IMR-90 (cell line): ENCODE measurements around the gene RAC3. TPM values are rescaled to one million over a fixed set of nuclear protein-coding genes. Genes with fewer than 3 reads are reported as not detected.

Experiments used
- ATAC-seq: fragments of 200-7000 bp; cut with Tn5 transposase; 2 replicates; pipeline ENCODE4 v1.9.1; 2020; ENCODE audit warnings: low read depth, mild to moderate bottlenecking, moderate library complexity
- BruUV-seq: library from RNA; stranded (reverse); fragments of 400-500 nt; replicated peaks from 2 replicates; lab custom pipeline; 2021; lab: Mats Ljungman, UMichigan
- CTCF ChIA-PET: fragments of 300-600 bp; formaldehyde crosslinking; extraction: SDS; loops from one replicate; lab custom pipeline; 2021; ENCODE audit warnings: antibody characterized with exemption; lab: Yijun Ruan, JAX
- POLR2A ChIA-PET: fragments of 300-600 bp; sonication (Branson Sonifier 250); formaldehyde crosslinking; loops from one replicate; lab custom pipeline; 2022; ENCODE audit warnings: antibody characterized with exemption; ENCODE audit not compliant: unreplicated experiment; lab: Charles Lee
- DNase-seq: peaks from one replicate; pipeline ENCODE4 v3.0.0; 2013
- H2AFZ ChIP-seq: replicated peaks from 2 replicates; pipeline ENCODE3; 2013; ENCODE audit warnings: low read length, mild to moderate bottlenecking; ENCODE audit not compliant: poor library complexity
- H2AK5ac ChIP-seq: 2 replicates; pipeline ENCODE4 v1.6.1; 2013; ENCODE audit warnings: low read depth, low read length, inconsistent platforms
- H2AK9ac ChIP-seq: replicated peaks from 2 replicates; pipeline ENCODE3; 2013; ENCODE audit warnings: mild to moderate bottlenecking, low read depth, low read length, moderate library complexity; ENCODE audit not compliant: poor library complexity
- H2BK120ac ChIP-seq: 2 replicates; pipeline ENCODE4 v1.6.1; 2013; ENCODE audit warnings: low read depth, low read length, inconsistent platforms
- H2BK15ac ChIP-seq: 3 replicates; pipeline ENCODE4 v1.6.1; 2013; ENCODE audit warnings: low read depth, low read length, inconsistent platforms
- H2BK20ac ChIP-seq: 2 replicates; pipeline ENCODE4 v1.6.1; 2013; ENCODE audit warnings: low read depth, mild to moderate bottlenecking, inconsistent platforms, low read length, moderate library complexity
- H2BK5ac ChIP-seq: 2 replicates; pipeline ENCODE4 v1.6.1; 2013; ENCODE audit warnings: mild to moderate bottlenecking, low read depth, low read length, inconsistent platforms; ENCODE audit not compliant: poor library complexity, severe bottlenecking
- H3K14ac ChIP-seq: replicated peaks from 2 replicates; pipeline ENCODE4 v1.6.1; 2013; ENCODE audit warnings: low read depth, low read length, inconsistent platforms
- H3K18ac ChIP-seq: 2 replicates; pipeline ENCODE4 v1.6.1; 2013; ENCODE audit warnings: low read depth, low read length, control low read depth
- H3K23ac ChIP-seq: 2 replicates; pipeline ENCODE4 v1.6.1; 2013; ENCODE audit warnings: low read depth, low read length, inconsistent platforms
- H3K27ac ChIP-seq: 2 replicates; pipeline ENCODE4 v1.5.1; 2013; ENCODE audit warnings: mild to moderate bottlenecking, control low read depth, low read length; ENCODE audit not compliant: insufficient read depth
- H3K27me3 ChIP-seq: 2 replicates; pipeline ENCODE4 v1.6.1; 2013; ENCODE audit warnings: low read length; ENCODE audit not compliant: control insufficient read depth, insufficient read depth
- H3K36me3 ChIP-seq: 2 replicates; pipeline ENCODE4 v1.6.1; 2013; ENCODE audit warnings: low read length, mixed read lengths; ENCODE audit not compliant: control insufficient read depth, insufficient read depth
- H3K4ac ChIP-seq: 2 replicates; pipeline ENCODE4 v1.6.1; 2013; ENCODE audit warnings: low read depth, low read length, inconsistent platforms
- H3K4me1 ChIP-seq: 2 replicates; pipeline ENCODE4 v1.6.1; 2013; ENCODE audit warnings: low read length, mixed read lengths; ENCODE audit not compliant: control insufficient read depth, insufficient read depth
- H3K4me2 ChIP-seq: 2 replicates; pipeline ENCODE4 v1.6.1; 2013; ENCODE audit warnings: low read depth, mild to moderate bottlenecking, control low read depth, low read length, moderate library complexity
- H3K4me3 ChIP-seq: 2 replicates; pipeline ENCODE4 v1.5.1; 2013; ENCODE audit warnings: low read depth, mild to moderate bottlenecking, control low read depth, low read length, moderate library complexity; ENCODE audit not compliant: insufficient read depth
- H3K56ac ChIP-seq: 2 replicates; pipeline ENCODE4 v1.6.1; 2013; ENCODE audit warnings: low read length, inconsistent platforms; ENCODE audit not compliant: insufficient read depth; ENCODE audit errors: extremely low read depth
- H3K79me1 ChIP-seq, 2 experiments: 2 replicates each; pipeline ENCODE4 v1.6.1; 2013; ENCODE audit warnings: low read length in 2 of 2, inconsistent platforms in 1 of 2, low read depth in 1 of 2
- H3K9ac ChIP-seq: 2 replicates; pipeline ENCODE4 v1.6.1; 2013; ENCODE audit warnings: low read depth, low read length, control low read depth
- H3K9me1 ChIP-seq: 2 replicates; pipeline ENCODE4 v1.6.1; 2013; ENCODE audit warnings: low read length, inconsistent platforms; ENCODE audit not compliant: insufficient read depth
- H3K9me3 ChIP-seq: 2 replicates; pipeline ENCODE4 v1.6.1; 2013; ENCODE audit warnings: low read length; ENCODE audit not compliant: control insufficient read depth, insufficient read depth
- H4K20me1 ChIP-seq: 2 replicates; pipeline ENCODE4 v1.6.1; 2013; ENCODE audit warnings: low read length, inconsistent platforms; ENCODE audit not compliant: insufficient read depth
- H4K5ac ChIP-seq: 2 replicates; pipeline ENCODE4 v1.6.1; 2013; ENCODE audit warnings: mild to moderate bottlenecking, low read depth, low read length, control low read depth
- H4K8ac ChIP-seq, 2 experiments: 2 replicates each; pipeline ENCODE4 v1.6.1; 2013; ENCODE audit warnings: low read depth in 2 of 2, low read length in 2 of 2, control low read depth in 1 of 2, inconsistent platforms in 1 of 2
- H4K91ac ChIP-seq: 2 replicates; pipeline ENCODE4 v1.6.1; 2013; ENCODE audit warnings: low read depth, low read length, inconsistent platforms; ENCODE audit not compliant: insufficient read depth
- BHLHE40 ChIP-seq: fragments of 150-350 bp; IDR thresholded peaks from 2 replicates; pipeline ENCODE4 v1.6.1; 2016; ENCODE audit warnings: mild to moderate bottlenecking, low read depth, low read length
- CEBPB ChIP-seq: IDR thresholded peaks from 2 replicates; pipeline ENCODE4 v1.6.1; 2012; ENCODE audit warnings: low read depth, low read length, improper control_type of control experiment
- CHD1 ChIP-seq: IDR thresholded peaks from 2 replicates; pipeline ENCODE4 v1.6.1; 2012; ENCODE audit warnings: low read depth, low read length, improper control_type of control experiment
- FOS ChIP-seq: fragments of 150-350 bp; IDR thresholded peaks from 2 replicates; pipeline ENCODE4 v1.6.1; 2016; ENCODE audit warnings: low read depth, low read length
- MAFK ChIP-seq: IDR thresholded peaks from 2 replicates; pipeline ENCODE4 v1.6.1; 2012; ENCODE audit warnings: low read depth, low read length, improper control_type of control experiment
- MAZ ChIP-seq: IDR thresholded peaks from 2 replicates; pipeline ENCODE4 v1.6.1; 2012; ENCODE audit warnings: low read depth, mild to moderate bottlenecking, low read length, improper control_type of control experiment, moderate library complexity, borderline replicate concordance
- MXI1 ChIP-seq: IDR thresholded peaks from 2 replicates; pipeline ENCODE4 v1.6.1; 2012; ENCODE audit warnings: low read depth, mild to moderate bottlenecking, low read length, moderate library complexity, borderline replicate concordance
- NFE2L2 ChIP-seq: fragments of 150-350 bp; IDR thresholded peaks from 2 replicates; pipeline ENCODE4 v1.6.1; 2016; ENCODE audit warnings: low read depth, mild to moderate bottlenecking, low read length
- POLR2A ChIP-seq: IDR thresholded peaks from 2 replicates; pipeline ENCODE4 v1.6.1; 2012; ENCODE audit warnings: mild to moderate bottlenecking, low read depth, low read length
- RAD21 ChIP-seq: IDR thresholded peaks from 2 replicates; pipeline ENCODE4 v1.6.1; 2012; ENCODE audit warnings: low read length, improper control_type of control experiment
- RCOR1 ChIP-seq: IDR thresholded peaks from 2 replicates; pipeline ENCODE4 v1.6.1; 2012; ENCODE audit warnings: mild to moderate bottlenecking, low read length, improper control_type of control experiment; ENCODE audit not compliant: insufficient replicate concordance
- USF2 ChIP-seq: fragments of 150-350 bp; IDR thresholded peaks from 2 replicates; pipeline ENCODE4 v1.6.1; 2017; ENCODE audit warnings: mild to moderate bottlenecking, antibody characterized with exemption, low read length, low read depth
- WGBS, 2 experiments: methylation state at CpG; one replicate each; pipeline versions ENCODE4 v1.1.5 to v1.1.7; 2013; ENCODE audit warnings: missing lambda C conversion rate in 2 of 2; ENCODE audit not compliant: insufficient read length in 1 of 2; ENCODE audit errors: extremely low coverage in 2 of 2; 5-methylcytosine and 5-hydroxymethylcytosine counted together
- dilution Hi-C: fragments of 300-500 bp; cut with HindIII; formaldehyde crosslinking; loops from one replicate; pipeline ENCODE4 v1.14.3; 2018; ENCODE audit warnings: low sequenced_read_pairs; ENCODE audit not compliant: unreplicated experiment
- in situ Hi-C: fragments of 300-500 bp; cut with MboI; formaldehyde crosslinking; loops from 3 replicates; pipeline ENCODE4 v1.14.3; 2019; ENCODE audit warnings: low sequenced_read_pairs, inconsistent platforms, mixed read lengths
- intact Hi-C: fragments of 100-400 bp; cut with micrococcal nuclease; formaldehyde crosslinking; loops from 2 replicates; pipeline ENCODE4 v1.10.0; 2022
- polyA plus RNA-seq, 3 experiments: library from polyadenylated mRNA; depleted of rRNA; stranded (reverse); fragments of >200 nt; gene quantifications; 2 replicates each; pipeline ENCODE4 v1.2.3, GENCODE V29; 2012; ENCODE audit warnings: low replicate concordance in 1 of 3
- total RNA-seq: library from RNA; depleted of rRNA; stranded (reverse); fragments of >200 nt; gene quantifications from 2 replicates; pipeline ENCODE4 v1.2.3, GENCODE V29; 2012
- TF ChIP-seq, protein P1 (sequence below): conservative IDR thresholded peaks from 2 replicates; pipeline ENCODE4 v1.5.1; 2012; ENCODE audit warnings: mild to moderate bottlenecking, low read depth, low read length, improper control_type of control experiment

Gene RAC3
- total and polyA plus RNA-seq, 2 of the 4 experiments (the other 2 are of a cell fraction), result 5.7 to 23.4 TPM

DNA sequence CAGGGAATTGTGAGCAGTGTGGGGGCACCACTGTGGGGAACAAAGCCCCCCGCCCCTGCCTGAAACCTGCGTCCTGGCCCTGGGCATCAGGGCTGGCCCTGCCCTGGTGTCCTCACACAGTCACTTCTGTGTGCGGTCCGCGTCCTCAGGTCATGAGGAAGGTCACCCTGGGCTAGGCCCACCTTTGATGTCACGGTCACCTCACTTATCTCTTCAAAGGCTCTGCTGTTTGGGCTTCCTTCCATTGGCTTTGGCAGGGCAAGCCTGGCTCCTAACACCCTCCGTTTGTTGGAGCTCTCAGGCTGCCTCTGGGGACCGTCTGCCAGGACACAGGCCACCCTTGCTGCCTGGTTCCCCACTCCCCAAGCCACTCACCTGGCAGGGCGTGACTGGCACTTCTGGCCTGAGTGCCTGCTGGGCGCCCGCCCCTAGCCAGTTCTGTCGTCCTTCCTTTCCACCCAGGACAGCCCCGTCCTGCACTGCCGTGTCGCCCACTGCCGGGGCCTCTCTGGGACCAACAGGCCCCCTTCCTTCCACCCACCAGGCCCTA, 17.6 kb upstream of the RAC3 start:
- Histone ChIP-seq H3K9ac (no peak overlapping the region), H2BK120ac (no peak overlapping the region), H2AFZ (no peak overlapping the region), H3K27me3 (no peaks in the 10 kb centered on the region), H3K27ac (no peak overlapping the region), H3K18ac (no peak overlapping the region), H4K8ac (no peak overlapping the region), H4K5ac (no peak overlapping the region), H3K4me1 (no peaks in the 10 kb centered on the region), H2AK5ac (0 out of 2 replicates have a peak overlapping the region, but pooled peaks have one; percentile 16), H3K4me2 (no peak overlapping the region), H3K23ac (no peak overlapping the region), H2BK15ac (no peak overlapping the region), H2AK9ac (peak overlapping the region; percentile 72), H2BK20ac (no peak overlapping the region), H4K91ac (no peak overlapping the region), H3K4me3 (no peak overlapping the region), H3K9me1 (no peaks in the 10 kb centered on the region), H3K56ac (no peak overlapping the region), H3K4ac (no peak overlapping the region), H3K14ac (no peak overlapping the region), H3K36me3 (peaks cover 10% of the 10 kb centered on the region; the same call in 1 of the 2 replicates), H2BK5ac (no peak overlapping the region), H3K79me1 (no peaks in the 10 kb centered on the region), H4K20me1 (no peaks in the 10 kb centered on the region; the same call in 1 of the 2 replicates), H3K9me3 (no peaks in the 10 kb centered on the region)
- DNase-seq, result no peak
- no peak for TF ChIP-seq MAZ
- no peak for TF ChIP-seq RAD21
- TF ChIP-seq RCOR1, result no peak
- TF ChIP-seq FOS, result no peak
- TF ChIP-seq CHD1, result no peak
- no peak for TF ChIP-seq MXI1
- TF ChIP-seq CEBPB, result no peak
- no peak for TF ChIP-seq BHLHE40
- TF ChIP-seq, protein P1, sequence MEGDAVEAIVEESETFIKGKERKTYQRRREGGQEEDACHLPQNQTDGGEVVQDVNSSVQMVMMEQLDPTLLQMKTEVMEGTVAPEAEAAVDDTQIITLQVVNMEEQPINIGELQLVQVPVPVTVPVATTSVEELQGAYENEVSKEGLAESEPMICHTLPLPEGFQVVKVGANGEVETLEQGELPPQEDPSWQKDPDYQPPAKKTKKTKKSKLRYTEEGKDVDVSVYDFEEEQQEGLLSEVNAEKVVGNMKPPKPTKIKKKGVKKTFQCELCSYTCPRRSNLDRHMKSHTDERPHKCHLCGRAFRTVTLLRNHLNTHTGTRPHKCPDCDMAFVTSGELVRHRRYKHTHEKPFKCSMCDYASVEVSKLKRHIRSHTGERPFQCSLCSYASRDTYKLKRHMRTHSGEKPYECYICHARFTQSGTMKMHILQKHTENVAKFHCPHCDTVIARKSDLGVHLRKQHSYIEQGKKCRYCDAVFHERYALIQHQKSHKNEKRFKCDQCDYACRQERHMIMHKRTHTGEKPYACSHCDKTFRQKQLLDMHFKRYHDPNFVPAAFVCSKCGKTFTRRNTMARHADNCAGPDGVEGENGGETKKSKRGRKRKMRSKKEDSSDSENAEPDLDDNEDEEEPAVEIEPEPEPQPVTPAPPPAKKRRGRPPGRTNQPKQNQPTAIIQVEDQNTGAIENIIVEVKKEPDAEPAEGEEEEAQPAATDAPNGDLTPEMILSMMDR, result no peak
- TF ChIP-seq POLR2A, result no peak
- no peak for TF ChIP-seq NFE2L2
- TF ChIP-seq USF2, result no peak
- no peak for TF ChIP-seq MAFK
- ATAC-seq, result no peak
- dilution Hi-C loops, result no loop called here
- CTCF ChIA-PET, result no interaction called here
- BruUV-seq, result no TSS peak
- in situ Hi-C loops, result no loop called here
- POLR2A ChIA-PET, result no interaction called here
- WGBS, 2 experiments, result 96% methylated on average over 12 of the region's 16 CpGs; no CpG with 5 or more reads in 1 of the 2 experiments
- intact Hi-C loops, result no loop called here
